Omental fat pad (tissue), 4 donors: ENCODE measurements around the gene DCST1. TPM values are rescaled to one million over a fixed set of nuclear protein-coding genes. Genes with fewer than 3 reads are reported as not detected.

ENCODE experiments used
- ATAC-seq: fragments of 150-250 bp; one replicate; pipeline ENCODE4 v1.9.1; 2016; ENCODE audit warnings: mild to moderate bottlenecking, moderate library complexity; ENCODE audit not compliant: low FRiP score
- DNase-seq: peaks from one replicate; pipeline ENCODE4 v3.0.0-alpha.2; 2019; ENCODE audit warnings: low spot score
- CTCF ChIP-seq, 3 donors: fragments of 450-650 bp; IDR thresholded peaks; one replicate each; pipeline ENCODE4 v1.5.1; 2016 to 2017; ENCODE audit warnings: antibody characterized with exemption in 3 of 3, mild to moderate bottlenecking in 3 of 3, moderate library complexity in 2 of 3
- total RNA-seq, 4 donors: library from RNA; depleted of rRNA; stranded (reverse); fragments of >200 nt; gene quantifications; one replicate each; pipeline ENCODE4 v1.1.0, GENCODE V29; 2016

Gene DCST1
- total RNA-seq, 4 donors from 2014 or later = not detected

DNA sequence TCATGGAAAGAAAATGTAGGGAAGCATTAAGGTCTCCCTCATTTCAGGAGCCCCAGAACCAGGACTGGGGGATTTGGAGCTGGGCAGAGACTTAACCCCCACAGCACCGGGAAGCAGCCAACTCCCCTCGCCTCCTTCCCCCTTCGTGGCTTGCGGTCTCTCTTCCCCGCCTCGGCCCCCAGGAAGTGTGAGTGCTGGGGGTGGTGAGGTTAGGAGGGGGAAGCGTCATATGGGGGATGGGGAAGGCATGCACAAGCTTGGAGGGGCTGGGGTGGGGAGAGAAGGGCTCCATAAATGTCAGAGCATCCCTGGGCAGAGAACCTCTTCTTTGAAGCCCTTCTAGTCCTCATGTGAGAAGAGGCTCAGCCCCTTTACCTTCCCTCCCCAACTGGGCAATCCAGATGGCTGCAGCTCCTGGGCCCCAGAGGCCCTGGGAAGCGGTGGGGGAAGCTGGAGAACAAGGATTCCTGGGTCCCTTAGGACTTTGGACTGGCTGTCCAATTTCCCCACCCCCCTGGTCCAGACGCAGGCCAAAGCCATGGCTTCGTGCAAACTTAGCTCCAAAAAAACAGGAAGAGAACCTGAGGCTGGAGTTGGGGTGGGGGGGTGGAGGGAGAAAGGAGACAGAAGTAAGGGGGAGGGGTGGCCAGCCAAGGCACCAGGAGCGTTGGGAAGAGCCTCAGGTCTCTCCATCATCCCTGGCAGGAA is 23.3 kb upstream of the DCST1 start:
- ATAC-seq (no peak), DNase-seq (no peak)
- no peak for TF ChIP-seq CTCF (IDR thresholded peaks at IDR 0.05)

DNA sequence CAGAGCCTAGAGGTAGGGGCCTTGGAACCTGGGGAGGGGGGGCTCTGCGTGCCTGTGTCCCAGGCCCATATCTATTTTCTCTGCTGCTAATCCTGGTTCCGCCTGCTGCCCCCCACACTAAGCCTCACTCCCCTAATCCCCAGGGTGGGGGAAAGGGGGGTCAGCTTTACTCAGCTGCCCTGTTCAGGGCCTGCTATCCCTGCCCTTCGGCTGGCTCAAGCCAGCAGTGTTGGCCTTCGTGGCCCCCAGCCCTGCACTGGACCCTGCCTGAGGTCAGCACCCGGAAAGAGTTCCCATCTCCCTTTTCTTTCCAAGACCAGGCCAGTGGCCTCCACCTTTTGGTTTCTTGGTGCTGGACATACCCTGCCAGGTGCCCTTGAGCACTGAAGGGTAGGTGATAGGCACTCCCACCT is 22.6 kb upstream of the DCST1 start:
- DNase-seq = no peak
- TF ChIP-seq CTCF (IDR thresholded peaks at IDR 0.05) = no peak
- ATAC-seq = no peak

DNA sequence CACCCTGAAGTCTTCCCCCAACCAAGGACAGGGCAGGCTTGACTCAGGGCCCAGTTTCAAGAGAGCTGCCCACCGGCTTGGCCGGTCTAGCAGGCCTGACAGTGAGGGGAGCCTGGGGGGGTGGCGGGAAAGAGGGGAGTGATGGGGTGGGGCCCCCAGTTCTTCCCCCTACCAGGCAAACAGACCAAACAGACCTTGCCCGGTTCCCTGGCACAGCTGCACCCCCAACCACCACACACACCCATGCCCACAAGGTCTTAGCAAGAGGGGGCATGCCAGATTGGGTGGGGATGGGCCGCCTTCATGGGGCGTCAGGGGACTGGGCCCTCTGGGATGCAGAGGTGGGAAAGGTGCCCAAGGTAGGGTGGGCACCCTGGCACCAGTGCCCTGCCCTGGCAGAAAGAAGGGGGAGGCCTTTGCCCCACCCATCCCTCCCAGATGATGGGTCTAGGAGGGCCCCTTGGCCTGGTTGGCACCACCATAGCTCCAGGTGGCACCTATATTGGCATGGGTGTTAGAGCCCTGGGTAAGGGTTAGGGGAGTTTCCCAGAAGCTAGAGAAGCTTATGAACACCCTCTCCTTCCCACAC is 22.1 kb upstream of the DCST1 start:
- TF ChIP-seq CTCF (IDR thresholded peaks at IDR 0.05) = no peak
- ATAC-seq (no peak), DNase-seq (no peak)

- no peak for TF ChIP-seq CTCF (IDR thresholded peaks at IDR 0.05)
- ATAC-seq (peak; percentile 74), DNase-seq (peak; percentile 63)
These were observed 21.5 kb upstream of the DCST1 start for GRCh38 chr1:155012026-155012546.

GRCh38 chr1:155012776-155013602 is 20.6 kb upstream of the DCST1 start:
- ATAC-seq (no peak), DNase-seq (no peak)
- no peak for TF ChIP-seq CTCF (IDR thresholded peaks at IDR 0.05)

DNA sequence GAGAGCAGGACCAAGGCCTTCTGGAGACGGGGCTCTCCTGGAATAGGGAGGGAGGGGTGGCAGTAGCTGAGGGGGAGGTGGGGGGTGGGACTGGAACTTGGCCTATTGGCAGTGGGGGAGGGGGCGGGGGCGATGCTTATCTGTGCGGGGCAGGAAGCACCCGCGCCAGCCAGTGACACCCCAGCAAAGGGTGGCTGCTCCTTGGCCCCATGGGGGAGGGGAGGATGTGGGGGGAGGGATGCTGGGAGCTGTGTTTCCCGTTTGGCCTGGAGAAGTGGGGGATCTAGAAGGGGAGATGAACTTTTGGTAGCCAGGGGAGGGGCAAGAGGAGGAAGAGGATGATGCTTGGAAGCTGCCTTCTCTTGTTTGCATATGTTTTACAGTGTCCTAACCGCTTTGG is 20.0 kb upstream of the DCST1 start:
- no peak for TF ChIP-seq CTCF (IDR thresholded peaks at IDR 0.05)
- ATAC-seq (no peak), DNase-seq (no peak)
